Small intestine (tissue), 7 donors: ENCODE results near the gene PRM1. TPM values are rescaled to one million over a fixed set of nuclear protein-coding genes. Genes with fewer than 3 reads are reported as not detected.
A peak's percentile ranks its signal among the peaks of the same experiment; 100 is the strongest.

ENCODE experiments used
- DNase-seq, 2 donors: peaks; one replicate each; pipeline versions ENCODE4 v3.0.0 to v3.0.0-alpha.2; 2013
- FAIRE-seq: peaks from 2 replicates; lab custom pipeline; 2012; peaks lifted over from hg19 to GRCh38; lab: Jason Lieb, UNC
- H3K27ac ChIP-seq, 3 donors: one replicate each; pipeline ENCODE4 v1.5.1; 2013; ENCODE audit warnings: low read length in 2 of 3, mild to moderate bottlenecking in 2 of 3, control low read depth in 1 of 3, inconsistent platforms in 1 of 3, low read depth in 1 of 3, moderate library complexity in 1 of 3
- H3K27me3 ChIP-seq, 3 donors: one replicate each; pipeline ENCODE4 v1.6.1; 2013; ENCODE audit warnings: low read length in 3 of 3, inconsistent platforms in 1 of 3; ENCODE audit not compliant: control insufficient read depth in 3 of 3, insufficient read depth in 3 of 3
- H3K36me3 ChIP-seq, 3 donors: one replicate each; pipeline ENCODE4 v1.6.1; 2013; ENCODE audit warnings: low read length in 3 of 3, inconsistent platforms in 1 of 3, low read depth in 1 of 3, mild to moderate bottlenecking in 1 of 3, moderate library complexity in 1 of 3; ENCODE audit not compliant: control insufficient read depth in 3 of 3, insufficient read depth in 2 of 3
- H3K4me1 ChIP-seq, 3 donors: one replicate each; pipeline ENCODE4 v1.6.1; 2013; ENCODE audit warnings: low read length in 2 of 3, inconsistent platforms in 1 of 3, low read depth in 1 of 3, mild to moderate bottlenecking in 1 of 3, moderate library complexity in 1 of 3; ENCODE audit not compliant: control insufficient read depth in 3 of 3, insufficient read depth in 2 of 3
- H3K4me3 ChIP-seq, 3 donors: one replicate each; pipeline ENCODE4 v1.5.1; 2013; ENCODE audit warnings: low read length in 3 of 3, control low read depth in 1 of 3, inconsistent platforms in 1 of 3, low read depth in 1 of 3, mild to moderate bottlenecking in 1 of 3, moderate library complexity in 1 of 3
- H3K9me3 ChIP-seq, 2 donors: one replicate each; pipeline ENCODE4 v1.6.1; 2013; ENCODE audit warnings: low read depth in 1 of 2, low read length in 1 of 2; ENCODE audit not compliant: control insufficient read depth in 2 of 2, insufficient read depth in 1 of 2
- WGBS, 3 donors: extraction: QIAGEN DNeasy Blood & Tissue Kit; methylation state at CpG; one replicate each; pipeline ENCODE4 v1.1.7; 2013; 5-methylcytosine and 5-hydroxymethylcytosine counted together
- polyA plus RNA-seq, 4 donors: library from polyadenylated mRNA; stranded (reverse) in 3 of 4; unstranded in 1 of 4; fragments of 200-250 nt in 3 of 4; fragments of 120-200 nt in 1 of 4; gene quantifications; one replicate each; pipeline versions ENCODE4 v1.2.1 to v1.2.3, GENCODE V29; 2013
- donor health status: healthy with polysubstance abuse.
- donor health status: control.
- donor health status: control.
- donor health status: Bipolar disorder and iron deficiency.
- donor health status: healthy.

PRM1 gene
- polyA plus RNA-seq, 4 donors = not detected

DNA sequence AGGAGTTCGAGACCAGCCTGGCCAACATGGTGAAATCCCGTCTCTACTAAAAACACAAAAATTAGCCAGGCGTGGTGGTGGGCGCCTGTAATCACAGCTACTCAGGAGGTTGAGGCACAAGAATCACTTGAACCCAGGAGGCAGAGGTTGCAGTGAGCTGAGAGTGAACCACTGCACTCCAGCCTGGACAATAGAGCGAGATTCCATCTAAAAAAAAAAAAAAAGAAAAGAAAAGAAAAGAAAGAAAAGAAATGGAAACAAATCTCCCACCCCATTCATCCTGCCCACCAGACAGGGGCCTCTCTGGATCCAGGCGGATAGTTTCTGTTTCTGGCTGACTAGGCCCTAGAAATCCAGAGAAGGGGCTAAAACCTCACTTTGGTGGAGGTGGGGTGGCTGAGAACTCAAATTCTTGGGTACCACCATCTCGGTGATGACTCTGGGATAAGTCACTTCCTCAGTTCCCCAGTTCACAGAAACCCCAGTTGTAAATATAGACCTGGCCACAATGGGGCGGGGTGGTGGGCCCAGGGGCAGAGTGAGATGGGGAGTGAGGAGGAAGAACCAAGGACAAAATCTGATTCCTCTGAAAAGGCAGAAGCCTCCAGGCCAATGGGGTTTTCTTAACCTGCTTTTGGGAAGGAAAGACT is 47.3 kb downstream of the PRM1 start:
- FAIRE-seq (no peak), DNase-seq (peak in 1 of 2 donors; percentile 53)
- Histone ChIP-seq H3K4me1 (peaks cover 0 to 11% (median 0%) of the 10 kb centered on the region in 3 donors), H3K27me3 (peaks cover 0 to 3% (median 0%) of the 10 kb centered on the region in 3 donors), H3K9me3 (no peaks in the 10 kb centered on the region), H3K4me3 (no peak overlapping the region), H3K27ac (peak overlapping the region in 1 of 3 donors; percentile 72), H3K36me3 (no peaks in the 10 kb centered on the region)
- WGBS, 3 donors = 71 to 84% (median 73%) methylated on average over 8 of the region's 8 CpGs

DNA sequence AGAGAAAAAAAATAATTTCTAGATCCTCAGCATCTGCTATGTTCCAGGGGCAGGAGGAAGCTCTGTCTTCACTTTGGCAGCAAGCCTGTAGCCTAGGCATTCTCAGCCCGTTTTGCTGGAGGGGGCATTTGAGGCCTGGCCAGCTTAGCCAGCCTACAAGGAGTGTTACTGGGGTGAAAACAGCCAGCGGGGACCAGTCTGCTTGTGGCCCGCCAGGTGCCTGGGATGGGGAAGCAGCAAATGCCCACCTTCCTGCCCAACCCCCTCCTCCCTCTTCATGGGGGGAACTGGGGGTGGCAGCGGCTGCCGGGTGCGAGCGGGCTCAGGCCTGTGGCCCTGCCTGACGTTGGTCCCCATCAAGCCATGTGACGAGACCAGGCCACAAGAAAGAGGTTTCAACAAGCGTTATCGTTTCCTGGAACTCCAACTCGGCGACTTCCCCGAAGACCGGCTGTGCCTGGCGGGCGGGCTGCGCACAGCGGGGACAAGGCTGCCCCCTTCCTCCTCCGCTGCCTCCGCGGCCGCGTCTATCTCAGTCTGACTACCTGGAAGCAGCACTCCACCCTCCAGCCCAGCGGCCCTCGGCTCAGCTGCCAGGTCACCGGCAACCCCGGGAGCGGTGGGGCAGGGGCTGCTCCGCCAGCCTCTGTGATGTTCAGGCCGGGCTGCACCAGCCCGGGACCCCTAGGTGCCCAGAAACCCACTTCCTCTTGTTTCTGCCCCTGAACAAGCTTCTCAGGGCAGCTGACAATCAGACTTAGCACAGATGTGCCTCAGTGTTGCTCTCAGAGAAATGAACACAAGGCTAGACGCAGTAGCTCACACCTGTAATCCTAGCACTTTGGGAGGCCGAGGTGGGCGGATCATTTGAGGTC is 48.0 kb downstream of the PRM1 start:
- Histone ChIP-seq H3K36me3 (no peaks in the 10 kb centered on the region), H3K9me3 (no peaks in the 10 kb centered on the region), H3K27ac (peak overlapping the region in 2 of 3 donors; percentile 63 to 91), H3K27me3 (peaks cover 0 to 3% (median 0%) of the 10 kb centered on the region in 3 donors), H3K4me3 (no peak overlapping the region), H3K4me1 (peaks cover 0 to 11% (median 0%) of the 10 kb centered on the region in 3 donors)
- 48 to 69% (median 63%) methylated on average over 32 to 35 of the region's 35 CpGs for WGBS, 3 donors
- DNase-seq (peak; percentile 39 to 73), FAIRE-seq (no peak)

DNA sequence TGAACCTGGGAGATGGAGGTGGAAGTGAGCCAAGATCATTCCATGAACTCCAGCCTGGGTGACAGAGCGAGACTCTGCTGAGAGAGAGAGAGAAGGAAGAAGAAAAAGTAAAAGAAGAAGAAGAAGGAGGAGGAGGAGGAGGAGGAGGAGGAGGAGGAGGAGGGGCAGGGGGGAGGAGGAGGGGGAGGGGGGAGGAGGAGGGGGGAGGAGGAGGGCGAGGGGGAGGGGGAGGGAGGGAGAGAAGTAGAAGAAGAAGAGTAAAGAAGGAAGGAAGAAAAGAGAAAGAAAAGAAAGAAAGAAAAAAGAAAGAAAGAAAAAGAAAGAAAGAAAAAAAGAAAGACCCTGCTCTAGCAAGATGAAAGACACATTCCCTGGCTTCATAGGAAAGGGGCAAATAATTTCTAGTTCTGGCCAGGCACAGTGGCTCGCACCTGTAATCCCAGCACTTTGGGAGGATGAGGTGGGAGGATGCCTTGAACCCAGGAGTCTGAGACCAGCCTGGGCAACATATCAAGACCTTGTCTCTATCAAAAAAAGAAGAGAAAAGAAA is 48.8 kb downstream of the PRM1 start:
- H3K27me3 ChIP-seq = peaks cover 0 to 3% (median 0%) of the 10 kb centered on the region in 3 donors
- no peak overlapping the region for H3K4me3 ChIP-seq
- FAIRE-seq = no peak
- no peaks in the 10 kb centered on the region for H3K9me3 ChIP-seq
- WGBS, 3 donors = 69 to 98% (median 72%) methylated on average over 1 to 2 of the region's 3 CpGs
- no peaks in the 10 kb centered on the region for H3K36me3 ChIP-seq
- H3K27ac ChIP-seq = peak overlapping the region in 1 of 3 donors; percentile 91
- H3K4me1 ChIP-seq = peaks cover 0 to 11% (median 0%) of the 10 kb centered on the region in 3 donors
- DNase-seq = no peak

DNA sequence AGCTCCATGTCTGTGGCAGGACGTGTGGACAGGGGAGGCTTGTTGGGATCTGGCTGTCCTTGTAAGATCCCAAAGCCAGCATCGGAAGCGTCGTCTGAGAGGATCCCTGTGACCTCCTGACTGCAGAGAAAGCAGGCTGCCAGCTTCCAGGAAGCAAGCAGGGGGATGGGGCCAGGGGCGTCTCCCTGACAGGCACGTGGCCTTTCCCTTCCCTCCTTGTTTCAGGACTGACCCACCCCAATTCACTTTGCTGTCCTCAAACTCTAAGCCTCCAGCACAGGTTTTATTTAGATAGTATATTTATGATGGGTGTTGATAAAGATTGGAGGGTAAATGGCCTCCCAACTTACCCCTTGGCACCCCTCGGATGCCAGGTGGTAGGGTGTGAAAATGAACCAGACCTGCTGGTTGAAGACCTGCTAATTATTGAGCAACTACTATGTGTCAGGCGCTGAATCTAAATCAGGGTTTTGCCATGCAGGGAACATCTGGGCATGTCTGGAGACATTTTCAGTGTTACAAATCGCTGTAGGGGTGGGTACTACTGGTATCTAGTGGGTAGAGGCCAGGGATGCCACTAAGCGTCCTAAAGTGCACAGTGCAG is 49.7 kb downstream of the PRM1 start:
- H3K4me1 ChIP-seq = peaks cover 0 to 11% (median 0%) of the 10 kb centered on the region in 3 donors
- no peak overlapping the region for H3K4me3 ChIP-seq
- H3K27ac ChIP-seq = peak overlapping the region in 1 of 3 donors; percentile 5
- peaks cover 0 to 3% (median 0%) of the 10 kb centered on the region in 3 donors for H3K27me3 ChIP-seq
- H3K36me3 ChIP-seq = no peaks in the 10 kb centered on the region
- WGBS, 3 donors = 73 to 90% (median 81%) methylated on average over 10 of the region's 10 CpGs
- H3K9me3 ChIP-seq = no peaks in the 10 kb centered on the region
- DNase-seq (no peak), FAIRE-seq (no peak)

Other genes starting within 250 kb of the PRM1 start
- gene SOCS1, start 25.1 kb downstream of the PRM1 start, polyA plus RNA-seq = 10 to 100 TPM in 1 of 4 donors, 1 to 10 TPM in 3; 1.9 to 15.0 (median 5.1) TPM
- not detected for gene TNP2, start 12.0 kb downstream of the PRM1 start, polyA plus RNA-seq
- gene PRM3, start 7.7 kb downstream of the PRM1 start, polyA plus RNA-seq = not detected
- gene PRM2, start 4.8 kb downstream of the PRM1 start, polyA plus RNA-seq = not detected
- 10 to 100 TPM in 2 of 4 donors, 1 to 10 TPM in 2; 1.4 to 14.6 (median 8.6) TPM for gene RMI2, start 64.1 kb upstream of the PRM1 start, polyA plus RNA-seq